UCSD-AML1 (cell line): ENCODE measurements around the gene SEMA6B.

Source experiments
- DNase-seq: peaks from one replicate; lab custom pipeline; 2025; ENCODE audit not compliant: unreplicated experiment; lab: John Stamatoyannopoulos, UW

SEMA6B gene

DNA sequence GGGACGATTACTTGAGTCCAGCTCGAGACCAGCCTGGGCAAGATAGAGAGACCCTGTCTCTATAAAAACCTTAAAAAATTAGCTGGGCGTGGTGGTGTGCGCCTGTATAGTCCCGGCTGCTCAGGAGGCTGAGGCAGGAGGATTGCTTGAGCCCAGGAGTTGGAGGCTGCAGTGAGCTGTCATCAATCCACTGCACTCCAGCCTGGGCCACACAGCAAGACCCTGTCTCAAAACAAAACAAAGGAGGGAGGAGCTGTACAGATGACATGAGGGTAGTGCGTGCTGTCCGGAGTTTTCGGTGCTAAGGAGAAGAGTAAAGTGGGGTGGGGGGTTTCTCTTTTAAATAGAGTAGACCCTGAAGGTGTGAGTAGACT is 64.8 kb downstream of the SEMA6B start:
- no peak for DNase-seq

DNA sequence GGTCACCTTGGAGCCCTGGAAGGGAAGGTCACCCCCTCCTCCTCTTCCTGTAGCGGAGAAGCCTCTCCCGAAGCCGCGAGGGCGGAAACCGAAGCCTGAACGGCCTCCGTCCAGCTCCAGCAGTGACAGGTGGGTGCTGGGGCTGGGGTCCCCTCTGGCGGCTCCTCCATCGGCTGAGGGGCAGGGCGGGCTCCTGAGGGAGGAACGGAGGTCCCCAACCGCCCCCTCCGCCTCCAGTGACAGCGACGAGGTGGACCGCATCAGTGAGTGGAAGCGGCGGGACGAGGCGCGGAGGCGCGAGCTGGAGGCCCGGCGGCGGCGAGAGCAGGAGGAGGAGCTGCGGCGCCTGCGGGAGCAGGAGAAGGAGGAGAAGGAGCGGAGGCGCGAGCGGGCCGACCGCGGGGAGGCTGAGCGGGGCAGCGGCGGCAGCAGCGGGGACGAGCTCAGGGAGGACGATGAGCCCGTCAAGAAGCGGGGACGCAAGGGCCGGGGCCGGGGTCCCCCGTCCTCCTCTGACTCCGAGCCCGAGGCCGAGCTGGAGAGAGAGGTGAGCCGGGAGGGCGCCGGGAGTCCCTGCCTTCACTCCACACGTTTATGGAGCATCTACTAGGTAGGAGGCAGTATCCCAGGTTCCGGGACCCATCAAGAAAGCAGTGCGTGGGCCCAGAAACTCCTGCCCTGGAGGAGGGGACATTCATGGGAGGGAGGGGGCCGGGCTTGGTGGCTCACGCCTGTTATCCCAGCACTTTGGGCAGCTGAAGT is 65.4 kb downstream of the SEMA6B start:
- DNase-seq: no peak

DNA sequence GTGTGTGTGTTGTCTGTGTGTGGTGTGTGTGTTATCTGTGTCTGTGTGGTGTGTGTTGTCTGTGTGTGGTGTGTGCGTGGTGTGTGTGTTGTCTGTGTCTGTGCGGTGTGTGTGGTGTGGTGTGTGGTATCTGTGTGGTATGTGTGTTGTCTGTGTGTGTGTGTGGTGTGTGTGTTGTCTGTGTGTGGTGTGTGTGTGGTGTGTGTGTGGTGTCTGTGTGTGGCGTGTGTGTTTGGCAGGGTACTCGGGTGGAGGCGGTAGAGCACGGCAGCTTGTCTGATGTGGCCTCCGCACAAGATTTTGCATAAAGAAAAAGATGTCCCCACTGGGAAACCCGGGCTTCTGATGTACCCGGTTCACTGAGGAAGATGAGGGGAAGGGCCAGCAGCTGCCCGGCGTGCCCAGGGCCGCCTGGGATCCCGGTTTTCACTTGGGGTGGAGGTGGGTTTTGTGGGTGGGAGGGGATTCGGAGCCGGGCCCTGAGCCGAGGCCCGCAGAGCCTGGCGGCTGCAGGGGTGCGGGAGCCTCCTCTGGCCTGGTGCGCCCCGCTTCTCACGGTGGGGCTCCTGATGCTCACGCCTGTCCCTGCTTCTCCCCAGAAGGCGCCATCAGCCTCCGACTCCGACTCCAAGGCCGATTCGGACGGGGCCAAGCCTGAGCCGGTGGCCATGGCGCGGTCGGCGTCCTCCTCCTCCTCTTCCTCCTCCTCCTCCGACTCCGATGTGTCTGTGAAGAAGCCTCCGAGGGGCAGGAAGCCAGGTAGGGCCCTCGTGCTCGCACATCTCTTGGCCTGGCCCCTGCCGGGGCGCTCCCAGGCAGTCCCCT is 66.2 kb downstream of the SEMA6B start:
- no peak for DNase-seq
